H1 (cell line): Measurements from ENCODE around the gene MAP7.

Source experiments
- ATF2 ChIP-seq: IDR thresholded peaks from 2 replicates; pipeline ENCODE4 v1.6.1; 2012; ENCODE audit warnings: low read length, inconsistent platforms
- ATF3 ChIP-seq: IDR thresholded peaks from 2 replicates; pipeline ENCODE4 v1.6.1; 2011; ENCODE audit warnings: low read depth, mild to moderate bottlenecking, low read length; ENCODE audit not compliant: insufficient read depth
- CEBPB ChIP-seq: IDR thresholded peaks from 2 replicates; pipeline ENCODE4 v1.6.1; 2012; ENCODE audit warnings: low read depth, low read length
- CTCF ChIP-seq, 3 experiments: IDR thresholded peaks; 1 replicate in 2 of 3; 2 replicates in 1 of 3; pipeline versions ENCODE4 v1.5.1 to v1.6.1; 2011; ENCODE audit warnings: low read length in 3 of 3, mild to moderate bottlenecking in 3 of 3, inconsistent platforms in 2 of 3, low read depth in 1 of 3, moderate library complexity in 1 of 3; ENCODE audit not compliant: insufficient read depth in 1 of 3; ENCODE audit errors: control extremely low read depth in 1 of 3
- EZH2 ChIP-seq: fragments of 200-600 bp; sonication (generic); IDR thresholded peaks from 2 replicates; pipeline ENCODE4 v1.7.1; 2012; ENCODE audit warnings: low read depth, mild to moderate bottlenecking, moderate library complexity, low read length, inconsistent platforms; ENCODE audit not compliant: severe bottlenecking
- GABPA ChIP-seq: IDR thresholded peaks from 2 replicates; pipeline ENCODE4 v1.6.1; 2011; ENCODE audit warnings: mild to moderate bottlenecking, low read length, moderate library complexity, borderline replicate concordance; ENCODE audit not compliant: insufficient read depth
- HDAC6 ChIP-seq: IDR thresholded peaks from one replicate; pipeline ENCODE4 v1.7.1; 2012; ENCODE audit warnings: low read depth, mild to moderate bottlenecking, inconsistent platforms, low read length, moderate library complexity
- NANOG ChIP-seq: IDR thresholded peaks from 2 replicates; pipeline ENCODE4 v1.6.1; 2011; ENCODE audit warnings: low read length, low read depth, mild to moderate bottlenecking, inconsistent platforms; ENCODE audit not compliant: insufficient read depth, poor library complexity, severe bottlenecking
- POLR2A ChIP-seq, 2 experiments: IDR thresholded peaks; 1 replicate in 1 of 2; 2 replicates in 1 of 2; pipeline ENCODE4 v1.6.1; 2011; ENCODE audit warnings: low read depth in 2 of 2, low read length in 2 of 2, mild to moderate bottlenecking in 2 of 2; ENCODE audit errors: control extremely low read depth in 1 of 2
- TAF1 ChIP-seq: IDR thresholded peaks from 2 replicates; pipeline ENCODE4 v1.6.1; 2011; ENCODE audit warnings: mild to moderate bottlenecking, low read depth, low read length
- USF2 ChIP-seq: IDR thresholded peaks from 2 replicates; pipeline ENCODE4 v1.6.1; 2011; ENCODE audit warnings: low read length, improper control_type of control experiment

GRCh38 chr6:136463743-136464142 is 86.5 kb downstream of the MAP7 start:
- no peak for TF ChIP-seq TAF1
- TF ChIP-seq CTCF (IDR thresholded peaks at IDR 0.05; ENCODE audit: control extremely low read depth in 1 of 3, insufficient read depth in 1 of 3, low read depth in 1 of 3, low read length in 3 of 3): no peak
- no peak for TF ChIP-seq EZH2
- no peak for TF ChIP-seq ATF2
- TF ChIP-seq HDAC6: no peak
- no peak for TF ChIP-seq POLR2A (IDR thresholded peaks at IDR 0.05; ENCODE audit: control extremely low read depth in 1 of 2, low read depth in 2 of 2, low read length in 2 of 2)
- no peak for TF ChIP-seq USF2
- no peak for TF ChIP-seq ATF3
- TF ChIP-seq NANOG: no peak
- TF ChIP-seq GABPA: no peak
- TF ChIP-seq CEBPB: no peak
